Psoas muscle (tissue), 8 donors: ENCODE measurements around the gene TSPAN16. TPM values are rescaled to one million over a fixed set of nuclear protein-coding genes. Genes with fewer than 3 reads are reported as not detected.

Source experiments
- ATAC-seq, 4 donors: fragments of 200-7000 bp; cut with Tn5 transposase; one replicate each; pipeline ENCODE4 v1.9.1; 2020; ENCODE audit warnings: moderate library complexity in 3 of 4, mild to moderate bottlenecking in 2 of 4
- DNase-seq, 2 donors: peaks; one replicate each; pipeline ENCODE4 v3.0.0-alpha.2; 2020
- H3K27ac ChIP-seq: fragments of 200-600 bp; one replicate; pipeline ENCODE4 v1.8.0; 2022
- H3K27me3 ChIP-seq, 3 donors: fragments of 200-600 bp in 1 of 3; one replicate each; pipeline versions ENCODE4 v1.6.1 to v1.8.0; 2013 to 2022; ENCODE audit warnings: low read length in 2 of 3, mild to moderate bottlenecking in 2 of 3, moderate library complexity in 1 of 3; ENCODE audit not compliant: insufficient read depth in 3 of 3
- H3K36me3 ChIP-seq, 2 donors: fragments of 200-600 bp in 1 of 2; one replicate each; pipeline versions ENCODE4 v1.6.1 to v1.8.0; 2013 to 2022; ENCODE audit warnings: low read depth in 1 of 2, mild to moderate bottlenecking in 1 of 2, moderate library complexity in 1 of 2; ENCODE audit not compliant: insufficient read depth in 1 of 2
- H3K4me1 ChIP-seq: fragments of 200-600 bp; one replicate; pipeline ENCODE4 v1.8.0; 2022
- H3K4me3 ChIP-seq: fragments of 200-600 bp; one replicate; pipeline ENCODE4 v1.8.0; 2022; ENCODE audit warnings: mild to moderate bottlenecking
- H3K9me3 ChIP-seq: fragments of 200-600 bp; one replicate; pipeline ENCODE4 v1.8.0; 2022
- CTCF ChIP-seq: fragments of 200-600 bp; IDR thresholded peaks from one replicate; pipeline ENCODE4 v1.8.0; 2022; ENCODE audit warnings: antibody characterized with exemption
- WGBS, 3 donors: extraction: QIAGEN DNeasy Blood & Tissue Kit; methylation state at CpG; one replicate each; pipeline versions ENCODE4 v1.1.6 to v1.1.7; 2013; 5-methylcytosine and 5-hydroxymethylcytosine counted together
- intact Hi-C, 2 donors: fragments of 100-400 bp; cut with DNase I; formaldehyde crosslinking; loops; one replicate each; pipeline versions ENCODE4 v1.11.0 to v1.14.2; 2022
- polyA plus RNA-seq, 3 donors: library from polyadenylated mRNA; stranded (reverse); fragments of 200-250 nt; gene quantifications; one replicate each; pipeline ENCODE4 v1.2.3, GENCODE V29; 2013
- total RNA-seq, 4 donors: library from RNA; stranded (reverse); fragmentation: NEBNext Ultra II Directional in 2 of 4; extraction: Animal tissue kit (Norgen Biotek cat#: 25700) in 2 of 4; gene quantifications; one replicate each; pipeline versions ENCODE4 v1.2.1 to v1.2.4, GENCODE V29; 2021 to 2023
- donor health status: healthy with polysubstance abuse.
- donor health status: DM: no; HTN: no; CAD: no; lungs with moderate emphysema.
- donor health status: Bipolar disorder and iron deficiency.
- donor health status: healthy.
- donor health status: DM: yes; HTN: yes; CAD: no.
- donor health status: DM: no; HTN: no; CAD: no.
- donor health status: DM: no; HTN: no; CAD: no.
- donor health status: DM: yes; HTN: yes; CAD: no.

The TSPAN16 gene
- total and polyA plus RNA-seq, 7 donors: not detected

DNA sequence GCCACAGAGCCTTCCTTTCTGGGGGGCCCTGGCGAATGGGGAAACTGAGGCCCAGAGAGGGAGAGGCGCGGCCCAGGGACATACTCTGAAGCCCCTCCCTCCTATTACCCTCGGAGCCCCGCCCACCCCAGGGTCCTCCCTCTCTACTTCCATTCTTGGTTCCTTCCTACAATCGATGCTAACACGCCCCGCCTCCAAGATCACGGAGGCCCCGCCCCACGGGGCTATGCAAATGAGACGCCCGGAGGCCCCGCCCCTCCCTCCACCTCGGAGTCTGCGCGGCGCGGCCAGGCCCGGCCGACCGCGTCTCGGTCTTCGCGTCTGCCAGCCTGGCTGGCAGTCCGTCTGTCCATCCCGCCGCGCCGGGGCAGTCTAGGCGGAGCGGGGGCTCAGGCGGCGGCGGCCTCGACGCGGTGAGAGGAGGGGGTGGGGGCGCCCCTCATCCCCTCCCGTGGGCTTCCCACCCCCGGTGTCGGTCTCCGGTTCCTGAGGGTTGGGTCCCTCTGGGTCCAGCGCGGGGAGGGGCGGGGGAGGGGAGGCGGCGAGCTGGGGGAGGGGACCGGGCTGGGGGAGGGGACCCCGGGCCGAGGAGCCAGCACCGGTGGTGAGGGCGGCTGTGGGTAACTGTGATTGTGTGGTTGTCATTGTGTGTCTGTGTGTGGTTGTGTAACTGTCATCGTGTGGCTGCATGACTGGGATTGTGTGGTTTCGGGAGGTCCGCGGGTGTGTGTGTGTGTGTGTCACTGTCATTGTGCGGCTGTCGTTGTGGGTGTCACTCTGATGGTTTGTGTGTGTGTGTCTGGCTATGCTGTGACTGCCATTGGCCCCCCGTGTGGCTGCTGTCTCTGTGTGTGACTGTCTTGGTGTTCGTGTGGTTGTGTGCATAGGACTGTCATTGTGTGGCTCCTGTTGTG, 59.5 kb downstream of the TSPAN16 start, which contains the start of gene PLPPR2:
PLPPR2 (plus strand) TSS at position 273 of the 914 bp plus-strand sequence. CDS start 2,242 bp downstream, outside the sequence.
- H3K36me3 ChIP-seq: peaks cover 0 to 26% of the 10 kb centered on the region in 2 donors
- intact Hi-C loops: no loop called here
- H3K4me3 ChIP-seq: peak within 1 kb of the TSS; percentile 64
- no peaks in the 10 kb centered on the region for H3K9me3 ChIP-seq
- no peaks in the 10 kb centered on the region for H3K27me3 ChIP-seq
- H3K4me1 ChIP-seq: peaks cover 5% of the 10 kb centered on the region
- DNase-seq (peak; percentile 96), ATAC-seq (peak; percentile 93 to 99 (median 98))
- no peak for TF ChIP-seq CTCF
- WGBS, 3 donors: 3 to 13% (median 4%) methylated on average over 35 to 60 of the region's 62 CpGs
- H3K27ac ChIP-seq: peak within 1 kb of the TSS; percentile 42

DNA sequence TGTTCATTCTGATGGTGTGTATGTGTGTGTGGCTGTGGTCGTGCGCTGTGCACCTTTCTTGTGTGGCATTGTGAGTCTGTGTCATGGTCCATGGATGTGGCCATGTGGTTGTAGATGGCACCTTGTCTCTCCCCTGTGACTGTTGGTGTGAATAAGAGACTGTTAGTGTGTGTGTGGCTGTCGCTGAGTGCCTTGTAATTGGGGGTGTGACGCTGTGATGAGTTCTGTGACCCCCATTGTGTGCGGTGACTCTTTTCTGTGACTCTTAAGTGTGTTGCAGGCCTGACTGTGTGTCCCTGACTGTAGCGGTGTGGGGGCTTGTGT, 60.1 kb downstream of the TSPAN16 start:
- intact Hi-C loops: no loop called here
- no peaks in the 10 kb centered on the region for H3K27me3 ChIP-seq
- DNase-seq (no peak), ATAC-seq (peak in 1 of 4 donors; percentile 8)
- H3K4me1 ChIP-seq: peaks cover 5% of the 10 kb centered on the region
- peak overlapping the region; percentile 64 for H3K4me3 ChIP-seq
- no peak for TF ChIP-seq CTCF
- peak overlapping the region; percentile 42 for H3K27ac ChIP-seq
- no peaks in the 10 kb centered on the region for H3K9me3 ChIP-seq
- H3K36me3 ChIP-seq: peaks cover 0 to 31% of the 10 kb centered on the region in 2 donors
- 80 to 84% (median 81%) methylated on average over 6 of the region's 6 CpGs for WGBS, 3 donors

DNA sequence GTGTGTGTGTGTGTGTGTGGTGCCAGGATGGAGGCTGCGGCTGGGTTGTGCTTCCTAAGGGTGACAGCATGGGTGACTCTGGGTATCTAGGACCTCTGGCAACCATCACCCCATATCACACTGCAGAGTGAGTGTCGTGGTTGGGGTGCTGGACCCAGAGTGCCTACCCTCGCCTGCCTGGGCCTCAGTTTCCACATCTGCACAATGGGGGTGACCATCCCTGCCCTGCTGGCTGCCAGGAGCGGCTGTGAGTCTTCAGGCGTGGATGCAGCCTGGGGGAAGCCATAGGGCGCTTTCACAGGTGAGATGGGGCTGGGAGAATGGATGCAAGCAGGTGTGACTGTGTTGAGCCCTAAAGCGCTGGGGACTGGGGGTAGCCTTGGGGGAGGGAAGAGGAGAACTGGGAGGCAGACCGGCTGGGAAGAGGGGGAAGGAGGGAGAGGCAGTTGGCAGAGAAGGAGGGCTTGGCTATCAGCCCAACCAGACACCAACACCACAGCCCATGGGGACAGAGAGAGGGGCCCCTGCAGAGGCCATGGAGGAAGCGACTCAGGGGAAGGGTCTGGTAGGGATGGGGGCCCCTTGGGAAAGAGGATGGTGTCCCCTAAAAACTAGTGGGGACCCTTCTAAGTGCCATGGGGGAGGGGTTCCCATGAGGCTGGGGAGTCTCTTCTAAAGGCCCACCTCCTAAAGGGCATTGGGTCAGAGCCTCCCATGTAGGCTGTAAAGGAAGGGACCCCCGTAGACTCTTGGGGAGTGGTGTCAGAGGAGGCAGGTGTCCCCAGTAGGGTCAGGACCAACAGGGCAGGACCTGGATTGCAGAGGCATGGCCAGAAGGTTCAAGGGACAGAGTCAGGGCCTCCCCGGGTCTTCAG, 61.0 kb downstream of the TSPAN16 start:
- no peak for TF ChIP-seq CTCF
- ATAC-seq (no peak), DNase-seq (no peak)
- peaks cover 5% of the 10 kb centered on the region for H3K4me1 ChIP-seq
- intact Hi-C loops: no loop called here
- H3K4me3 ChIP-seq: no peak overlapping the region
- H3K27ac ChIP-seq: no peak overlapping the region
- 80 to 87% (median 83%) methylated on average over 10 to 11 of the region's 11 CpGs for WGBS, 3 donors
- peaks cover 0 to 37% of the 10 kb centered on the region in 2 donors for H3K36me3 ChIP-seq
- H3K9me3 ChIP-seq: no peaks in the 10 kb centered on the region
- H3K27me3 ChIP-seq: no peaks in the 10 kb centered on the region

DNA sequence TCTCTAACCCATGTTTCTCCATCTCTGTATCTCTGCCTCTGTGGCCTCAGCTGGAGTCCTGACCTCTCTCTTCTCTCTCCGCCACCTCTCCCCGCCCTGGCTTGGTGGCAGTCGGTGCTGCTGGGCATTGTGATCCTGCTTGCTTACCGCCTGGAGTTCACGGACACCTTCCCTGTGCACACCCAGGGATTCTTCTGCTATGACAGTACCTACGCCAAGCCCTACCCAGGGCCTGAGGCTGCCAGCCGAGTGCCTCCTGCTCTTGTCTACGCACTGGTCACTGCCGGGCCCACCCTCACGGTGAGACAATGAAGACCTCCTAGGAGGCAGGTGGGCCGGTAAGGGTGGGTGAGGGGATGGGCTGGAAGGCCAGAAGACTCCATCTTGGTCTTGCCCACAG, 63.5 kb downstream of the TSPAN16 start:
- Histone ChIP-seq H3K36me3 (peaks cover 0 to 58% of the 10 kb centered on the region in 2 donors), H3K9me3 (no peaks in the 10 kb centered on the region), H3K27ac (no peak overlapping the region), H3K4me3 (no peak overlapping the region), H3K27me3 (no peaks in the 10 kb centered on the region), H3K4me1 (peaks cover 5% of the 10 kb centered on the region)
- no peak for TF ChIP-seq CTCF
- WGBS, 3 donors: 79 to 86% (median 86%) methylated on average over 11 of the region's 11 CpGs
- intact Hi-C loops: no loop called here
- DNase-seq (no peak), ATAC-seq (no peak)
